HepG2 (cell line): Measurements from ENCODE around the gene POP5. TPM values are rescaled to one million over a fixed set of nuclear protein-coding genes. Genes with fewer than 3 reads are reported as not detected.
A peak's percentile ranks its signal among the peaks of the same experiment; 100 is the strongest.

Source experiments
- ELF4 ChIP-seq: sonication (generic); formaldehyde crosslinking; IDR thresholded peaks from 2 replicates; pipeline ENCODE4 v1.5.0; 2020; ENCODE audit warnings: missing genetic modification reagents, mild to moderate bottlenecking, moderate library complexity, borderline replicate concordance
- GABPB1 ChIP-seq: IDR thresholded peaks from 2 replicates; pipeline ENCODE4 v1.6.1; 2016; ENCODE audit warnings: mild to moderate bottlenecking, missing genetic modification reagents, moderate library complexity, missing compliant biosample characterization
- HNRNPL ChIP-seq: fragments of 200-400 bp; formaldehyde crosslinking; IDR thresholded peaks from 2 replicates; pipeline ENCODE4 v1.6.1; 2017; ENCODE audit warnings: mild to moderate bottlenecking, low read depth, low read length
- MBD4 ChIP-seq: IDR thresholded peaks from 2 replicates; pipeline ENCODE4 v1.6.1; 2012; ENCODE audit warnings: low read length, inconsistent platforms, borderline replicate concordance
- MBNL3 ChIP-seq: fragments of 250-450 bp; sonication (Bioruptor Pico); conservative IDR thresholded peaks from 2 replicates; pipeline ENCODE4 v1.8.0; 2022; ENCODE audit warnings: mild to moderate bottlenecking, inconsistent platforms
- NCOA2 ChIP-seq: sonication (generic); formaldehyde crosslinking; IDR thresholded peaks from 2 replicates; pipeline ENCODE4 v1.8.0; 2022; ENCODE audit warnings: inconsistent platforms
- NR1H2 ChIP-seq: sonication (generic); formaldehyde crosslinking; IDR thresholded peaks from 2 replicates; pipeline ENCODE4 v1.8.1; 2022; ENCODE audit warnings: low read depth, missing genetic modification reagents, borderline replicate concordance
- POGZ ChIP-seq: sonication (generic); formaldehyde crosslinking; IDR thresholded peaks from 2 replicates; pipeline ENCODE4 v1.4.0; 2020; ENCODE audit warnings: mild to moderate bottlenecking, missing genetic modification reagents
- SRSF1 ChIP-seq: fragments of 200-400 bp; formaldehyde crosslinking; optimal IDR thresholded peaks from 2 replicates; pipeline ENCODE3; 2017; ENCODE audit warnings: mild to moderate bottlenecking, low read depth, low read length, moderate library complexity
- ZBTB42 ChIP-seq: sonication (generic); formaldehyde crosslinking; IDR thresholded peaks from 2 replicates; pipeline ENCODE4 v1.5.0; 2020; ENCODE audit warnings: mild to moderate bottlenecking, missing genetic modification reagents
- ZHX1 ChIP-seq: sonication (generic); formaldehyde crosslinking; IDR thresholded peaks from 2 replicates; pipeline ENCODE4 v1.8.1; 2022; ENCODE audit warnings: low read depth, mild to moderate bottlenecking, missing genetic modification reagents
- ZNF407 ChIP-seq: sonication (generic); formaldehyde crosslinking; IDR thresholded peaks from one replicate; pipeline ENCODE4 v1.5.1; 2020; ENCODE audit warnings: mild to moderate bottlenecking, missing genetic modification reagents; ENCODE audit errors: not compliant biosample characterization
- ZNF589 ChIP-seq: sonication (generic); formaldehyde crosslinking; conservative IDR thresholded peaks from 2 replicates; pipeline ENCODE4 v1.8.0; 2022; ENCODE audit warnings: mild to moderate bottlenecking, moderate library complexity, missing genetic modification reagents
- ZNF691 ChIP-seq: sonication (generic); formaldehyde crosslinking; IDR thresholded peaks from 2 replicates; pipeline ENCODE4 v1.4.0; 2020; ENCODE audit warnings: missing genetic modification reagents, low read depth, mild to moderate bottlenecking, borderline replicate concordance
- ZNF724P ChIP-seq: sonication (generic); formaldehyde crosslinking; IDR thresholded peaks from 2 replicates; pipeline ENCODE4 v1.8.0; 2022; ENCODE audit warnings: missing genetic modification reagents, borderline replicate concordance
- ZNF878 ChIP-seq: sonication (generic); formaldehyde crosslinking; IDR thresholded peaks from 2 replicates; pipeline ENCODE4 v1.8.1; 2023; ENCODE audit warnings: mild to moderate bottlenecking, missing genetic modification reagents, moderate library complexity
- polyA plus RNA-seq, 8 experiments: library from polyadenylated mRNA; depleted of rRNA in 3 of 8; stranded (reverse) in 7 of 8; unstranded in 1 of 8; fragments of >200 nt; fragmentation: Illumina TruSeq in 4 of 8; extraction: Trizol in 4 of 8; gene quantifications; 2 replicates each; pipeline versions ENCODE4 v1.2.1 to v1.2.3, GENCODE V29; 2011 to 2016; ENCODE audit warnings: low read depth in 4 of 8, missing spikeins in 1 of 8, mixed read lengths in 1 of 8; ENCODE audit not compliant: insufficient read depth in 1 of 8
- total RNA-seq, 5 experiments: library from RNA; depleted of rRNA; stranded (reverse); fragments of >200 nt; fragmentation: Illumina TruSeq; extraction: Trizol; gene quantifications; 2 replicates each; pipeline ENCODE4 v1.2.3, GENCODE V29; 2016; ENCODE audit warnings: low read depth in 1 of 5

POP5 gene
- total and polyA plus RNA-seq, 2 of the 13 experiments (the other 11 are each of a cell fraction or from before 2014, with no cell fraction given), result 45.6 to 61.3 TPM

- TF ChIP-seq ZHX1 (peak; percentile 85), HNRNPL (no peak), ELF4 (CRISPR knock-in tag) (0 out of 2 replicates have a peak, but pooled peaks have one; percentile 6), POGZ (CRISPR knock-in tag) (peak; percentile 77), ZNF724P (no peak), ZNF691 (peak; percentile 60; the same call in 1 of the 2 replicates), ZNF407 (CRISPR knock-in tag) (no peak), GABPB1 (CRISPR knock-in tag) (peak; percentile 82), ZNF589 (CRISPR knock-in tag) (0 out of 2 replicates have a peak, but pooled peaks have one; percentile 59), SRSF1 (peak; percentile 81), ZBTB42 (CRISPR knock-in tag) (no peak), MBD4 (no peak), NR1H2 (CRISPR knock-in tag) (0 out of 2 replicates have a peak, but pooled peaks have one; percentile 75), ZNF878 (CRISPR knock-in tag) (0 out of 2 replicates have a peak, but pooled peaks have one; percentile 22), MBNL3 (CRISPR knock-in tag) (no peak), NCOA2 (CRISPR knock-in tag) (peak; percentile 35; the same call in 1 of the 2 replicates)
Measured at GRCh38 chr12:120528861-120529525, 52.2 kb downstream of the POP5 start, which contains the start of gene COQ5 (continued).
